Peyer's patch (tissue), 4 donors: Measurements from ENCODE around the gene PDE4D.

Source experiments
- POLR2A ChIP-seq, 2 donors: fragments of 450-650 bp; IDR thresholded peaks; one replicate each; pipeline ENCODE4 v1.5.1; 2017; ENCODE audit warnings: antibody characterized with exemption in 2 of 2, mild to moderate bottlenecking in 2 of 2, moderate library complexity in 2 of 2
- TF ChIP-seq, protein P1 (sequence below), 6 experiments: fragments of 450-650 bp in 4 of 6; fragments of 200-600 bp in 2 of 6; sonication (generic) in 1 of 6; IDR thresholded peaks; one replicate each; pipeline ENCODE4 v1.5.1; 2017 to 2019; ENCODE audit warnings: antibody characterized with exemption in 6 of 6, mild to moderate bottlenecking in 3 of 6, moderate library complexity in 1 of 6

- no peak for TF ChIP-seq POLR2A (IDR thresholded peaks at IDR 0.05)
- TF ChIP-seq, protein P1, sequence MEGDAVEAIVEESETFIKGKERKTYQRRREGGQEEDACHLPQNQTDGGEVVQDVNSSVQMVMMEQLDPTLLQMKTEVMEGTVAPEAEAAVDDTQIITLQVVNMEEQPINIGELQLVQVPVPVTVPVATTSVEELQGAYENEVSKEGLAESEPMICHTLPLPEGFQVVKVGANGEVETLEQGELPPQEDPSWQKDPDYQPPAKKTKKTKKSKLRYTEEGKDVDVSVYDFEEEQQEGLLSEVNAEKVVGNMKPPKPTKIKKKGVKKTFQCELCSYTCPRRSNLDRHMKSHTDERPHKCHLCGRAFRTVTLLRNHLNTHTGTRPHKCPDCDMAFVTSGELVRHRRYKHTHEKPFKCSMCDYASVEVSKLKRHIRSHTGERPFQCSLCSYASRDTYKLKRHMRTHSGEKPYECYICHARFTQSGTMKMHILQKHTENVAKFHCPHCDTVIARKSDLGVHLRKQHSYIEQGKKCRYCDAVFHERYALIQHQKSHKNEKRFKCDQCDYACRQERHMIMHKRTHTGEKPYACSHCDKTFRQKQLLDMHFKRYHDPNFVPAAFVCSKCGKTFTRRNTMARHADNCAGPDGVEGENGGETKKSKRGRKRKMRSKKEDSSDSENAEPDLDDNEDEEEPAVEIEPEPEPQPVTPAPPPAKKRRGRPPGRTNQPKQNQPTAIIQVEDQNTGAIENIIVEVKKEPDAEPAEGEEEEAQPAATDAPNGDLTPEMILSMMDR (IDR thresholded peaks at IDR 0.05) = no peak
Measured at GRCh38 chr5:59042201-59043055, 851.1 kb downstream of the PDE4D start.
